ENCODE results near the gene UBQLN2. TPM values are rescaled to one million over a fixed set of nuclear protein-coding genes. Genes with fewer than 3 reads are reported as not detected.
A peak's percentile ranks its signal among the peaks of the same experiment; 100 is the strongest.

The UBQLN2 gene
- total and polyA plus RNA-seq, 10 of the 15 experiments (the other 5 are each of a cell fraction or from before 2014, with no cell fraction given), result 2.4 to 41.3 (median 17.0) TPM

DNA sequence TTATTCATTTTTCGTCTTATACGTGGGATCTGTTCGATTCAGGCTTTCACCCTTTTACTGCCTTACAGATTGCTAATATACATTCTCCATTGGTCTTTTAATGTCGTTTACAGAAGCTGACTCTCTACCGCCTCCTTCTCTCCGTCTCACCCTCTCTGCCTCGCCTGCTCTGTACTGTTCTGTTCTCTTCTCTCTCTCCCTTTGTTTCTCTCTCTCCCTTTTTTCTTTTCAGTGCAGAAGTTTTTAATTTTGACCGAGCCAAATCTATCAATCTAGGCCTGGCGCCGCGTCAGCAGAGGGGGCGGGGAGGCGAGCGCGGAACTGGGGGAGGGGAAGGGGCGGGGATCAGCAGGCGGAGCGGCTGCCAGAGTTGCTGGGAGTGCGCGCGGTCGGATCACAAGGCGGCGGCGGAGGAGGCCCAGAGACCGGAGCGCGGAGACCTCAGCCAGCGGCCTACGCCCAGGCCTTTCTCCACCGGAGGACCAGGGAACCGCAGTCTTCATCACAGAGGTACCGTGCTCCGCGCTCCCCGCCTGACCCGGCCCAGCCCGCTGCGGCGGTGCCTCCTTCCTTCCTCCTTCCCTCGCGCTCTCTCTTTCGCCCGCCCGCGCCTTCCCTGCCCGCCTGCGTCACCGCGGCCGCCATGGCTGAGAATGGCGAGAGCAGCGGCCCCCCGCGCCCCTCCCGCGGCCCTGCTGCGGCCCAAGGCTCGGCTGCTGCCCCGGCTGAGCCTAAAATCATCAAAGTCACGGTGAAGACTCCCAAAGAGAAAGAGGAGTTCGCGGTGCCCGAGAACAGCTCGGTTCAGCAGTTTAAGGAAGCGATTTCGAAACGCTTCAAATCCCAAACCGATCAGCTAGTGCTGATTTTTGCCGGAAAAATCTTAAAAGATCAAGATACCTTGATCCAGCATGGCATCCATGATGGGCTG, at the start of gene UBQLN2 (continued):
- TF ChIP-seq, protein P1, sequence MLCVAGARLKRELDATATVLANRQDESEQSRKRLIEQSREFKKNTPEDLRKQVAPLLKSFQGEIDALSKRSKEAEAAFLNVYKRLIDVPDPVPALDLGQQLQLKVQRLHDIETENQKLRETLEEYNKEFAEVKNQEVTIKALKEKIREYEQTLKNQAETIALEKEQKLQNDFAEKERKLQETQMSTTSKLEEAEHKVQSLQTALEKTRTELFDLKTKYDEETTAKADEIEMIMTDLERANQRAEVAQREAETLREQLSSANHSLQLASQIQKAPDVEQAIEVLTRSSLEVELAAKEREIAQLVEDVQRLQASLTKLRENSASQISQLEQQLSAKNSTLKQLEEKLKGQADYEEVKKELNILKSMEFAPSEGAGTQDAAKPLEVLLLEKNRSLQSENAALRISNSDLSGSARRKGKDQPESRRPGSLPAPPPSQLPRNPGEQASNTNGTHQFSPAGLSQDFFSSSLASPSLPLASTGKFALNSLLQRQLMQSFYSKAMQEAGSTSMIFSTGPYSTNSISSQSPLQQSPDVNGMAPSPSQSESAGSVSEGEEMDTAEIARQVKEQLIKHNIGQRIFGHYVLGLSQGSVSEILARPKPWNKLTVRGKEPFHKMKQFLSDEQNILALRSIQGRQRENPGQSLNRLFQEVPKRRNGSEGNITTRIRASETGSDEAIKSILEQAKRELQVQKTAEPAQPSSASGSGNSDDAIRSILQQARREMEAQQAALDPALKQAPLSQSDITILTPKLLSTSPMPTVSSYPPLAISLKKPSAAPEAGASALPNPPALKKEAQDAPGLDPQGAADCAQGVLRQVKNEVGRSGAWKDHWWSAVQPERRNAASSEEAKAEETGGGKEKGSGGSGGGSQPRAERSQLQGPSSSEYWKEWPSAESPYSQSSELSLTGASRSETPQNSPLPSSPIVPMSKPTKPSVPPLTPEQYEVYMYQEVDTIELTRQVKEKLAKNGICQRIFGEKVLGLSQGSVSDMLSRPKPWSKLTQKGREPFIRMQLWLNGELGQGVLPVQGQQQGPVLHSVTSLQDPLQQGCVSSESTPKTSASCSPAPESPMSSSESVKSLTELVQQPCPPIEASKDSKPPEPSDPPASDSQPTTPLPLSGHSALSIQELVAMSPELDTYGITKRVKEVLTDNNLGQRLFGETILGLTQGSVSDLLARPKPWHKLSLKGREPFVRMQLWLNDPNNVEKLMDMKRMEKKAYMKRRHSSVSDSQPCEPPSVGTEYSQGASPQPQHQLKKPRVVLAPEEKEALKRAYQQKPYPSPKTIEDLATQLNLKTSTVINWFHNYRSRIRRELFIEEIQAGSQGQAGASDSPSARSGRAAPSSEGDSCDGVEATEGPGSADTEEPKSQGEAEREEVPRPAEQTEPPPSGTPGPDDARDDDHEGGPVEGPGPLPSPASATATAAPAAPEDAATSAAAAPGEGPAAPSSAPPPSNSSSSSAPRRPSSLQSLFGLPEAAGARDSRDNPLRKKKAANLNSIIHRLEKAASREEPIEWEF (IDR thresholded peaks at IDR 0.05; ENCODE audit: insufficient replicate concordance, low read depth, low read length), result no peak
- TF ChIP-seq ATF3 (IDR thresholded peaks at IDR 0.05; ENCODE audit: borderline replicate concordance, extremely low read depth, low read depth, low read length), result no peak
- TF ChIP-seq RBBP5 (conservative IDR thresholded peaks at IDR 0.05), result no peak
- TF ChIP-seq SREBF1 (IDR thresholded peaks at IDR 0.05; ENCODE audit: low read length), result no peak
- TF ChIP-seq, protein P2, sequence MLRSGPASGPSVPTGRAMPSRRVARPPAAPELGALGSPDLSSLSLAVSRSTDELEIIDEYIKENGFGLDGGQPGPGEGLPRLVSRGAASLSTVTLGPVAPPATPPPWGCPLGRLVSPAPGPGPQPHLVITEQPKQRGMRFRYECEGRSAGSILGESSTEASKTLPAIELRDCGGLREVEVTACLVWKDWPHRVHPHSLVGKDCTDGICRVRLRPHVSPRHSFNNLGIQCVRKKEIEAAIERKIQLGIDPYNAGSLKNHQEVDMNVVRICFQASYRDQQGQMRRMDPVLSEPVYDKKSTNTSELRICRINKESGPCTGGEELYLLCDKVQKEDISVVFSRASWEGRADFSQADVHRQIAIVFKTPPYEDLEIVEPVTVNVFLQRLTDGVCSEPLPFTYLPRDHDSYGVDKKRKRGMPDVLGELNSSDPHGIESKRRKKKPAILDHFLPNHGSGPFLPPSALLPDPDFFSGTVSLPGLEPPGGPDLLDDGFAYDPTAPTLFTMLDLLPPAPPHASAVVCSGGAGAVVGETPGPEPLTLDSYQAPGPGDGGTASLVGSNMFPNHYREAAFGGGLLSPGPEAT (IDR thresholded peaks at IDR 0.05; ENCODE audit: low read depth), result no peak
- TF ChIP-seq NR2C1 (IDR thresholded peaks at IDR 0.05), result no peak
- peak; percentile 50; the same call in 1 of the 2 replicates for TF ChIP-seq BACH1 (IDR thresholded peaks at IDR 0.05; ENCODE audit: borderline replicate concordance)
- TF ChIP-seq SIX5 (IDR thresholded peaks at IDR 0.05; ENCODE audit: low read depth, low read length, severe bottlenecking), result no peak
- no peak for TF ChIP-seq NR2C2 (IDR thresholded peaks at IDR 0.05; ENCODE audit: borderline replicate concordance, control insufficient read depth, insufficient read length, low read depth)
- TF ChIP-seq MTA3 (IDR thresholded peaks at IDR 0.05; ENCODE audit: borderline replicate concordance, low read length), result no peak
- TF ChIP-seq JUND (IDR thresholded peaks at IDR 0.05; ENCODE audit: low read depth, low read length), result no peak
- 0 out of 2 replicates have a peak, but pooled peaks have one; percentile 36 for TF ChIP-seq LARP7 (IDR thresholded peaks at IDR 0.05)
- TF ChIP-seq, protein P3, sequence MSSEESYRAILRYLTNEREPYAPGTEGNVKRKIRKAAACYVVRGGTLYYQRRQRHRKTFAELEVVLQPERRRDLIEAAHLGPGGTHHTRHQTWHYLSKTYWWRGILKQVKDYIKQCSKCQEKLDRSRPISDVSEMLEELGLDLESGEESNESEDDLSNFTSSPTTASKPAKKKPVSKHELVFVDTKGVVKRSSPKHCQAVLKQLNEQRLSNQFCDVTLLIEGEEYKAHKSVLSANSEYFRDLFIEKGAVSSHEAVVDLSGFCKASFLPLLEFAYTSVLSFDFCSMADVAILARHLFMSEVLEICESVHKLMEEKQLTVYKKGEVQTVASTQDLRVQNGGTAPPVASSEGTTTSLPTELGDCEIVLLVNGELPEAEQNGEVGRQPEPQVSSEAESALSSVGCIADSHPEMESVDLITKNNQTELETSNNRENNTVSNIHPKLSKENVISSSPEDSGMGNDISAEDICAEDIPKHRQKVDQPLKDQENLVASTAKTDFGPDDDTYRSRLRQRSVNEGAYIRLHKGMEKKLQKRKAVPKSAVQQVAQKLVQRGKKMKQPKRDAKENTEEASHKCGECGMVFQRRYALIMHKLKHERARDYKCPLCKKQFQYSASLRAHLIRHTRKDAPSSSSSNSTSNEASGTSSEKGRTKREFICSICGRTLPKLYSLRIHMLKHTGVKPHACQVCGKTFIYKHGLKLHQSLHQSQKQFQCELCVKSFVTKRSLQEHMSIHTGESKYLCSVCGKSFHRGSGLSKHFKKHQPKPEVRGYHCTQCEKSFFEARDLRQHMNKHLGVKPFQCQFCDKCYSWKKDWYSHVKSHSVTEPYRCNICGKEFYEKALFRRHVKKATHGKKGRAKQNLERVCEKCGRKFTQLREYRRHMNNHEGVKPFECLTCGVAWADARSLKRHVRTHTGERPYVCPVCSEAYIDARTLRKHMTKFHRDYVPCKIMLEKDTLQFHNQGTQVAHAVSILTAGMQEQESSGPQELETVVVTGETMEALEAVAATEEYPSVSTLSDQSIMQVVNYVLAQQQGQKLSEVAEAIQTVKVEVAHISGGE (CRISPR knock-in tag; IDR thresholded peaks at IDR 0.05), result no peak
